Left ventricle myocardium superior (tissue), 1 donor: ENCODE measurements around the gene SEC31B. TPM values are rescaled to one million over a fixed set of nuclear protein-coding genes. Genes with fewer than 3 reads are reported as not detected.

ENCODE experiments used
- ATAC-seq: fragments of 200-7000 bp; cut with Tn5 transposase; one replicate; pipeline ENCODE4 v1.9.1; 2020; ENCODE audit warnings: mild to moderate bottlenecking, moderate library complexity
- DNase-seq: peaks from one replicate; pipeline ENCODE4 v3.0.0-alpha.2; 2020
- intact Hi-C: fragments of 100-400 bp; cut with micrococcal nuclease; formaldehyde crosslinking; loops from one replicate; pipeline ENCODE4 v1.11.0; 2022
- long read RNA-seq: library from polyadenylated mRNA; unstranded; transcript quantifications from one replicate; pipeline ENCODE4 v2.0.0, GENCODE V29; 2021
- total RNA-seq: library from RNA; stranded (reverse); fragmentation: NEBNext Ultra II Directional; extraction: Animal tissue kit (Norgen Biotek cat#: 25700); gene quantifications from one replicate; pipeline ENCODE4 v1.2.1, GENCODE V29; 2021
- donor health status: DM: no; HTN: yes; CAD: no; lungs with severe emphysema.

Gene SEC31B, protein sequence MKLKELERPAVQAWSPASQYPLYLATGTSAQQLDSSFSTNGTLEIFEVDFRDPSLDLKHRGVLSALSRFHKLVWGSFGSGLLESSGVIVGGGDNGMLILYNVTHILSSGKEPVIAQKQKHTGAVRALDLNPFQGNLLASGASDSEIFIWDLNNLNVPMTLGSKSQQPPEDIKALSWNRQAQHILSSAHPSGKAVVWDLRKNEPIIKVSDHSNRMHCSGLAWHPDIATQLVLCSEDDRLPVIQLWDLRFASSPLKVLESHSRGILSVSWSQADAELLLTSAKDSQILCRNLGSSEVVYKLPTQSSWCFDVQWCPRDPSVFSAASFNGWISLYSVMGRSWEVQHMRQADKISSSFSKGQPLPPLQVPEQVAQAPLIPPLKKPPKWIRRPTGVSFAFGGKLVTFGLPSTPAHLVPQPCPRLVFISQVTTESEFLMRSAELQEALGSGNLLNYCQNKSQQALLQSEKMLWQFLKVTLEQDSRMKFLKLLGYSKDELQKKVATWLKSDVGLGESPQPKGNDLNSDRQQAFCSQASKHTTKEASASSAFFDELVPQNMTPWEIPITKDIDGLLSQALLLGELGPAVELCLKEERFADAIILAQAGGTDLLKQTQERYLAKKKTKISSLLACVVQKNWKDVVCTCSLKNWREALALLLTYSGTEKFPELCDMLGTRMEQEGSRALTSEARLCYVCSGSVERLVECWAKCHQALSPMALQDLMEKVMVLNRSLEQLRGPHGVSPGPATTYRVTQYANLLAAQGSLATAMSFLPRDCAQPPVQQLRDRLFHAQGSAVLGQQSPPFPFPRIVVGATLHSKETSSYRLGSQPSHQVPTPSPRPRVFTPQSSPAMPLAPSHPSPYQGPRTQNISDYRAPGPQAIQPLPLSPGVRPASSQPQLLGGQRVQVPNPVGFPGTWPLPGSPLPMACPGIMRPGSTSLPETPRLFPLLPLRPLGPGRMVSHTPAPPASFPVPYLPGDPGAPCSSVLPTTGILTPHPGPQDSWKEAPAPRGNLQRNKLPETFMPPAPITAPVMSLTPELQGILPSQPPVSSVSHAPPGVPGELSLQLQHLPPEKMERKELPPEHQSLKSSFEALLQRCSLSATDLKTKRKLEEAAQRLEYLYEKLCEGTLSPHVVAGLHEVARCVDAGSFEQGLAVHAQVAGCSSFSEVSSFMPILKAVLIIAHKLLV
- total RNA-seq, result 8.5 TPM
- long read RNA-seq, partial matches to known transcripts, result 1 of 7 reads
- long read RNA-seq, other reads (novel, unspliced or antisense), result 6 of 7 reads

- DNase-seq, result peak; percentile 71
- ATAC-seq, result peak; percentile 90
- intact Hi-C loops, result no loop called here
Measured at GRCh38 chr10:100519311-100520051, at the start of gene SEC31B. Gene SEC31B, minus strand, starts transcription at chr10:100519861. Its CDS starts 2,909 bp downstream, at chr10:100516952.

DNA sequence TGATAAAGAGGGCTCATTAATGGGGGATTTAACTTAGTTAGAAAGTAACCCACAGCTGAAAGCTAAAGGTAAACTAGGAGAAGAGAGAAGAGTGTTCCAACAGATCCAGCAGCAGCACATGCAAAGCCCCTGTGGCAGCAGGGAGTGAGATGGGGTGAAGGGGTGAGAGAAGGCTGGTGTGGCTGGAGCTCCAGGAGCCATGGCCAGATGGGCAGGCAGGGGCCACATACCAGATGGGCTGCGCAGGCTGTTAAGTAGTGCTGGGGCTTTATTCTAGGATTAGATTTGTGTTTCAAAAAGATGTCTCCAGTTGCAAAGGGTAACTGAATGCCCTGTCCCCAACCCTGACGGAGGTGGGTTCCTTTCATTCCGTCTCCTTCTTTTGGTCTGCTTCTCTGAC, 49.3 kb upstream of the SEC31B start:
- DNase-seq (no peak), ATAC-seq (no peak)
- intact Hi-C loops, result no loop called here

DNA sequence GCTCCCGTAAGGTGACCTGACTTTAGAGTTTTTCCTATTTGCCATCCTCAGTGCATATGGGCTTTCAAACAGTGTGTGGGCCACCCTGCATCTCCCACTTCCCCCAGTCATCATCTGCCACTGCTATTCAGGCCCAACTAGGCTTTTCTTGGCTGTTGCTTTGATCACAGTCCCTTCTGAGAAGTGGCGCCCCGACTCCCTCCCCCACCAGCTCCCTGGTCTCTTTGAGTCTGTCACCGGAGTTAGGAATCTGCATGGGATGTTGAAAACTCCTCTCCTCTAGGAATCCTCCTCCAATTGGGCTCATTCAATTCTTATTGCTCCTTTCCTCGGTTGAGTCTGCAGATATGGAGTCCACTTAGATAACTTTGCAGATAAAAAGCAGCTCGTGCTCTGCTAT, 48.2 kb upstream of the SEC31B start:
- intact Hi-C loops, result no loop called here
- ATAC-seq (no peak), DNase-seq (no peak)

GRCh38 chr10:100567249-100567648, 47.6 kb upstream of the SEC31B start:
- DNase-seq, result no peak
- ATAC-seq, result no peak
- intact Hi-C loops, result no loop called here

DNA sequence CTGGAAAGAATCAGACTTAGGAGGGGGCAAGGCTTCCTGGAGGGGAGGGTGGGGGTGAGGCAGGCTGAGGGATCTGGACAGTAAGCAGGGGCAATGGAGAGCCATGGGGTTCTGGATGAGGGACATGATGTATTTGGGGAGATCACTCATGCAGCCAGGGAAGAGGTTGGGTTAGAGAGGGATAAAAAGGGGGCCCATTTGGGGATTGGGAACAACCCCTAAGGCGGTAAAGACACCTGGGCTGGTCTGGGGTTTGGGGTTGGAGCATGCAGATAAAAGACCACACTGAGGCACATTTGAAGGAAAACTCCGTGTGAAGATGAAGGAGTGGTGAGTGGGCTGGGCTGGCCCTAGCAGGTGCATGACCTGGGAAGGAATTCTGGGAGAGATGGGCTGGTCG, 46.9 kb upstream of the SEC31B start:
- intact Hi-C loops, result no loop called here
- DNase-seq (no peak), ATAC-seq (no peak)

- no peak for DNase-seq
- no peak for ATAC-seq
- intact Hi-C loops, result no loop called here
Measured at GRCh38 chr10:100565206-100565985, 45.7 kb upstream of the SEC31B start.

DNA sequence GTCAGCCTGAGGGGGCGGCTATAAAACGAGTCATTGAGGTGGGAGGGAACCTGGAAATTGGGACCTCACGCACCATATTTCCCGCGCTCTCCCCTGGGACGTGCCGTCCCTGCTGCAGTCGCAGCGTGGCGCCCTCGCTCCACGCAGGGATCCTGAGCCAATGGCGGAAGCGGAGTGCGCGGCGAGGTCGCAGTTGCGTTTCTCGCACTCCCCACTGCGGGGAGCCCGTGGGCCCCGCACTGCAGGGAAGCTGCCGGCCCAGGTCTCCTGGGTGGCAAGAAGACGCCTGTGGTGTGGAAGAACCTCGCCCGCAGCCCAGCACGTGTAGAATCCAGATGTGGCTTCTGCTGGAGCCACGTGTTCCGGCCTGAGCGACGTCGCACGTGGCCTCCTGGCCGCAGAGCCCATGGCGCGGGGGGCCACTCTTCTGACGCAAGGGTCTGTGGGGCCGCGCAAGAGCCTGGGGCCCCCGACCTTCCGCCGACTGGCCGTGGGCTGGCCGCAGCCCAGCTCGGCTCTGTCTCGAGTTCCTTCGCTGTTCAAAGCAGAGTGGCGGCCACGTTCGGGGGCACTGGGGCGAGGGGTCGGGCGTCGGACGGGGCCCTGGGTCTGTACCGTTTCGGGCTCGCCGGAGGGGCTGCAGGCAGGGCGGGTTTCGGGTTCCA, 42.5 kb upstream of the SEC31B start:
- DNase-seq (peak; percentile 80), ATAC-seq (peak; percentile 88)
- intact Hi-C loops, result no loop called here

- intact Hi-C loops, result no loop called here
- DNase-seq (no peak), ATAC-seq (no peak)
Measured at GRCh38 chr10:100561005-100561404, 41.3 kb upstream of the SEC31B start.

- intact Hi-C loops, result no loop called here
- ATAC-seq, result no peak
- DNase-seq, result no peak
Measured at GRCh38 chr10:100560248-100560647, 40.6 kb upstream of the SEC31B start.

DNA sequence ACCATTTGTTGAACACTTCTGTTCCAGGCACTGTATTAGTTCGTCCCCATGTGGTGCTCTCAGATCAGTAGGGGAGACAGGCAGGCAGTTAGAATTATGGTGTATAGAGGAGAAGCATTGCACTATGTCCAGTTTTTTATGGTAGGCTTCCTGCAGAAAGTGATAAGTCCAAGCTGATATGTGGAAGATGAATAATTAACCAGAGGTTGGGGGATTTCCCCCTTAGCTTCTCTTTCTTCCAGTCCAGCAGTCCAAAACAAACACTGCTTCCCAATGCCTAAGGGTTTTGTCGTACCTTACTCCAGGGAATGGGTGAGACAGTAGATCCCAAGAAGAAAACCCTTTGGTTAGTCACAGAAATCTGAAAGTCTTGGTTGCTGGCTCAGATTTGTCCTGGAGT, 35.2 kb upstream of the SEC31B start:
- intact Hi-C loops, result no loop called here
- DNase-seq, result no peak
- ATAC-seq, result no peak

GRCh38 chr10:100553929-100554328, 34.3 kb upstream of the SEC31B start:
- intact Hi-C loops, result no loop called here
- ATAC-seq (no peak), DNase-seq (no peak)

- intact Hi-C loops, result no loop called here
- DNase-seq (no peak), ATAC-seq (peak; percentile 31)
Measured at GRCh38 chr10:100551738-100552137, 32.1 kb upstream of the SEC31B start.

- intact Hi-C loops, result no loop called here
- ATAC-seq, result no peak
- DNase-seq, result no peak
Measured at GRCh38 chr10:100551196-100551595, 31.5 kb upstream of the SEC31B start.

DNA sequence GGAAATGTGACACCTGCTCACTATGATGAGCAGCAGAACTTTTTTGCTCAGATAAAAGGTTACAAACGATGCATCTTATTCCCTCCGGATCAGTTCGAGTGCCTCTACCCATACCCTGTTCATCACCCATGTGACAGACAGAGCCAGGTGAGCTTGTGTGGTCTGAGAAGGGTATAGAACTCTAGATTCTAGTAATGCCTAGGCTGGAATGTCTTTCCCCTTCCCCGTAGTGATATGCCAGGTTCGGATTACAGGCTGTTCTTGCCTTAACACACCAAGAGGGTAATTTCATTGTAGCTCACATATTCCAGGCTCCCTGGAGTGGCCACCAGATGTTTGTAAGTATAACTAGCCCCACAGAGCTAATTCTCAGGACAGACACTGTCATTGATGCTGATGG, 25.3 kb upstream of the SEC31B start:
- no peak for DNase-seq
- no peak for ATAC-seq
- intact Hi-C loops, result no loop called here

DNA sequence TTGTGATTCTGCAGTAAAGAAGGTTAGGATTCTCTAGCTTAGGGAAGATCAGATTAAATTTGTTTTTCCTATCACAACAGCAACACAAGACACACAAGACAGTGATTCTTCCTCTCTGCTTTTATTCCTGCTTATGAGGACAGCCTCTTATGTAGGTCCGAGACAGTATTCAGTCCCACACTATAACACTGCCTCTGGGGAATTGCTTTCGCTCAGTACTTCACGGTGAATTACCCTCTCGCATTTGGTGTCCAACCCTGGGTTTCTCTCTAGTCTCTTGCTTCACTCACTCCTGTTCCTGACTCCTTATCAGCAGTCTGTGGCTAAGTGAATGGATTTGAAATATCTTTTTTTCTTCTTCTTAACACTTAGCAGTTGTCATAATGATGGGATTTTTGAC, 17.8 kb upstream of the SEC31B start:
- no peak for ATAC-seq
- intact Hi-C loops, result no loop called here
- no peak for DNase-seq

DNA sequence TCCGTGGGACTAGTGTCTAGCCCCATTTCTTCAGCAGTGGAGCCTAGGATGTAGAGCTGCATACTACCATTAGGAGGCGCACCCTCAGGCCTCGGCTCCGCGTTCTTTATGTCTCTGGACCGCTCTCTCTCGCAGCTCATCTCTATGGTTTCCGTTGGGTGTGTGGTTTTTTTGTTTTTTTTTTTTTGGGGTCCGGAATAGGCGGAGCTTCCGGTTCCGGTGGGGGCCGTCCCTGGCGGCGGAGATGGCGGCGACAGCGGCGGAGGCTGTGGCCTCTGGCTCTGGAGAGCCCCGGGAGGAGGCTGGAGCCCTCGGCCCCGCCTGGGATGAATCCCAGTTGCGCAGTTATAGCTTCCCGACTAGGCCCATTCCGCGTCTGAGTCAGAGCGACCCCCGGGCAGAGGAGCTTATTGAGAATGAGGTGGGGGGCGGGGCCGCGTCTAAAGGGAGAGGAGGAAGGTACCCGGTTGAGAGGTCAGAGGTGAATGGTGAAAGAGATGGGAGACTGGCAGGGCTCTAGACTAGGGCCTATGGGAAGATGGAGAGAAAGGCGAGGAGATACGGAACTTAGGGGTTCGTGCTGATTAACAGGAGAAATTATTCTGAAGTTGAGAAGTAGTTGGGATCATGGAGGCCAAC, 16.2 kb upstream of the SEC31B start, which contains the start of gene HIF1AN:
TSS of gene HIF1AN (plus strand) at position 229 of the 639 bp plus-strand sequence. CDS start at position 245, 16 bp downstream.
- peak; percentile 91 for DNase-seq
- intact Hi-C loops, result no loop called here
- peak; percentile 98 for ATAC-seq

DNA sequence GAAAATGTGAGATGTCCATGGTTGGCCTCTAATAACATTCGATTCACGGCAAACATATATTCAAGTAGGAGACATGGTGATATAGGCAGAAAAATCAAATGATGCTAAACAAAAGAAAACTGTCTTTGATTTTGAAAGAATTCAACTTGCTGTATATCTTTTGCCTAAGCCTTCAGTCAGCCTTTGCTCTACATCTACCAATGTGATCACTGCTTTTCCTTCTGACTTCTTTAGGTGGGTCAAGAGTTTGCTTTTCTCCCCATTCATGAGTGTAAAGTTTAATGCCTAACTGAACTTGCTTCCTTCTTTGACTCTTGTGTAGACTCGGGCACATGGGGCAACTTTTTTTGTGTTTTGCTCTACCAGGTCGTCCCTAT, 15.7 kb upstream of the SEC31B start:
- ATAC-seq, result no peak
- intact Hi-C loops, result no loop called here
- no peak for DNase-seq
